ENCODE results near the gene DZIP1. TPM values are rescaled to one million over a fixed set of nuclear protein-coding genes. Genes with fewer than 3 reads are reported as not detected.

Gene DZIP1
- total RNA-seq, 1 donor from 2014 or later, result 5.4 TPM

GRCh38 chr13:95541308-95541707, 103.2 kb downstream of the DZIP1 start:
- ATAC-seq, result no peak

DNA sequence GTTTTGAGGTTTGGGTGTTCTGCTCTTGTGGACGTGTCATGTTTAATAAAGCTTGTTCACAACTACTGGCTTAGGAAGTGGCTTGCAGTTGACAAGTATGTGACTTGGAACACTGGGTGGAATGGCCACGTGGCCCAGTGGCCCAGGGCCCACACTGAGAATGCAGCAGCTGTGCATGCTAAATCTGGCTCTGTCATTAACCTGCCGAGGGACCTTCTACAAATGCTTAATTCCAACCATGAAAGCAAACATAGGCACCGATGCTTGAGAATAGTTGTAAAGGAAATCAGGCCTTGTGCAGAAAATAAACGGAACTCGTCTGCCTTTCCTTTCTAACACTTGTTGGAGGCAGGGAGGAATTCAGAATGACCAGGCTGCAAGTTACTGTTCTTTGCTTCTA, 103.6 kb downstream of the DZIP1 start:
- ATAC-seq, result no peak

DNA sequence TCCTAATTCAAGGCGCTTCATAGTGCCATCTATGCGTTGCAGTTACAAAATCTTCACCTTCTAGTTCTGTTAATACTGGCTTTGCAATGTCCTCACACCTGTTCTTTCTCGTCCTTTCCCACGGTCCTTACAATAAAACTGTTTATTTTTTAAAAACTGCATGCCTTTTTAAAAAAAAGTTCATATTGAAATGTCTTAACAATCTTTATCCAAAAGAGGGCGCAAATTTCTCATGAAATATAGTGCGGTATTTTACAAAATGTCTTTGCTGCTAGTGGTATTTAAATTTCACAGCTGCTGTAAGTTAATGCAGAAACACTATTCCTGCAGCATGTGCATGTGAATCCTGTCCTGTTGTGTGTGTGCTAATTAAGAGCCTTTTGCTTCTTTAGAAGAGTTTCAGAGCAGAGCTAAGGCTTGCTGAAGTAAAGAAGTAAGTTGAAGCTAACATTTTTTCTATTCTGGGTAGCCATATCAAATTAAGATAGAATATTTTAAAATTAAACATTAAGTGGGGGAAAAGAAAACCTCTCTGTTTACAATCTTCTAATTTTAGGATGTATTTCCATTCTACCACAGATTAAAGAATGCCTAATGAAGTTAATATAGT, 107.8 kb downstream of the DZIP1 start:
- ATAC-seq, result no peak

DNA sequence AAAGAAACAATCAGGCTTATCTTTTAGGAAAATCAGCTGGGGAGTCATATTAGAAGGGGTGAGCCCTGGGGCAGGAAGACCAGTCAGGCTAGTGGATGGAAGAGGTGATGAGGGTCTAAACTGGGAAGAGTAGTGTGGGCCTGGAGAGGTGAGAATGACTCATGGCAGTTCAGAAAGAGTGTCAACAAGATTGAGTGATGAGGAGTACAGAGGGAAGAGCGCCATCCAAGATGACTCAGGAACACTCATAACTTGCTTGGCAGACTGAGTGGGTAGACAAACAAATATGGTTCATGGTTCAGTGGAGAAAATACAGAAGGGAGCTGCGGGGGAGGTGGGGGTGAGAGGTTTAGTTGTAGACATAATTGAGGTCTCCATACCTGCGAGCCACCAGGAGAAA, 109.3 kb downstream of the DZIP1 start:
- peak; percentile 98 for ATAC-seq

DNA sequence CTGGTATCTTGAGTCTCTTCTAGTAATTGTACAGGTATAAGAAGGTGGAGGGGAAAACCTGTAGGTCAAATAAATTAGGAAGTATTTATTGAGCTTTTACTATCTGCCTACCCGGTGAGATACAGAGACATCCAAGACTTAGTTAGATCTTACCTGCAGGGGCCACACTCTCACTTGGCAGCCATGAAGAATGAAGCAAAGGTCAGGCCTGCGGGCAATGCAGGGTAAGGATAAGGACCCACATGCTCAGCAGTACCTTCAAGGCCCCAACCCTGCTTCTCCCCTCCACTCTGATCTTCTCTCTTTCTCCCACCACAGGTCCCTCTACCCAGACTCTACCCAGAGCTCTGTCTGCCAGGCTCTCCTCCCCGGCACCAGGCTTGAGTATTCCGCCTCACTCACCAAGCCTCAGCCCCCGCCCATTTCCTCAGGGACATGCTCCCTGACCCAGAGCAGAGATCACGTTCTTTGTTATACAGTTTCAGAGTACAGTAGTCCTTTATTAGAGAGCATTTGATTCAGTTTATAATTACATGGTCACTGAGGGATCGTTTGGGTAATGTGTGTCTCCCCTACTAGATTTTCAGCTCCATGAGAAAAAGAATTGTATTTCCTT, 110.9 kb downstream of the DZIP1 start:
- ATAC-seq, result no peak

- peak; percentile 86 for ATAC-seq
These were observed 114.3 kb downstream of the DZIP1 start for GRCh38 chr13:95530178-95530577.

Other genes starting within 250 kb of the DZIP1 start
- gene CLDN10, start 92.0 kb downstream of the DZIP1 start, total RNA-seq, result 0.76 TPM
- gene DNAJC3, start 32.4 kb upstream of the DZIP1 start, total RNA-seq, result 19.6 TPM

Measured in esophagus mucosa (tissue), 1 donor.